Stimulated activated CD4-positive, alpha-beta T cell treated with anti-CD3 and anti-CD28 coated beads, Interleukin-4, amount 100 ng/mL, for 48 hours (primary cell): ENCODE results near the gene SHFL.

Experiments
- DNase-seq, 2 donors: peaks; one replicate each; pipeline ENCODE4 v3.0.0-alpha.2; 2020; ENCODE audit warnings: low read depth in 2 of 2

Gene SHFL

GRCh38 chr19:10134040-10134439 is 47.9 kb downstream of the SHFL start:
- DNase-seq, result no peak

GRCh38 chr19:10135551-10136334 is 49.6 kb downstream of the SHFL start:
- no peak for DNase-seq

GRCh38 chr19:10136936-10137335 is 50.8 kb downstream of the SHFL start:
- no peak for DNase-seq

DNA sequence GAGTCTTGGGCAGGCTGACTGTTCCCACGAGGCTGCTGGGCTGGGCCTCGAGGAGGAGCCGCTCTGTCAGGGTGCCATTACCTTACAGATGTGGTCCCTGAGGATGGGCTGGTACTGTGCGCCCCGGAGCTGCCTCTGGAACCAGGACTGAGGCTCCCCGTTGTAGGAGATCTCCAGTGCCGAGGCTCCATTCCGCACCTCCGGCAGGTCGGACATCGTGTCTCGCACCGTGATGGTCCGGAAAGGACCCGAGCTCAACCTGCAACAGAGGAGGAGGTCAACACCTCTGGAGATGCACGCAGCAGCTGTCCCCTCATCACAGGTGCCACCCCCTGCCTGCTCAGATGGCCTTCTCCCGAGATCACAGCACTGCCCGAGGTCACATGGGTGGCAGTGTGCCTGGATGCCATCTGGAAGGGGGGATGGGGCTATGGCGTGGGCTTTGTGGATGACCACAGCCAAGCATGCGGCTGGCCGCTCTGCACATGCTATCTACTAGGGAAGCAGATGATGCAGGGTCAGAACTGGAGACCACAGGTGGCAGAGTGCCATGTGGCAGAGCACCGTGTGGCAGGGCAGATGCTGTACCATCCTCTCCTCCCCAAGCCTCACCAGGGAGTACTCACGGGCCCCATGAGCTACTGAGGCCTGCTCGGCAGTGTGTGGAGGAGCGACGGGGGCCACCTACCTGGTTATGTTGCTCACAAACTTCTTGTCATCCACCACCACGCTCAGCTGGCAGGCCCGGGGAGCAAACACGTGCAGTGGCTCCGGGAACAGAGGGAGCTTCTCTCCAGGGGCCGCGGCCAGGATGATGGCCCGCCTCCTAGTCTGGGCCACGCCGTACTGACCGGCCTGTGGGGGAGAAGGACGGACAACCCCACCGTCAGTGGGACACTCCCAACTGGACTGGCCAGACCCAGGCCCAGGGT is 51.9 kb downstream of the SHFL start:
- DNase-seq, result no peak

DNA sequence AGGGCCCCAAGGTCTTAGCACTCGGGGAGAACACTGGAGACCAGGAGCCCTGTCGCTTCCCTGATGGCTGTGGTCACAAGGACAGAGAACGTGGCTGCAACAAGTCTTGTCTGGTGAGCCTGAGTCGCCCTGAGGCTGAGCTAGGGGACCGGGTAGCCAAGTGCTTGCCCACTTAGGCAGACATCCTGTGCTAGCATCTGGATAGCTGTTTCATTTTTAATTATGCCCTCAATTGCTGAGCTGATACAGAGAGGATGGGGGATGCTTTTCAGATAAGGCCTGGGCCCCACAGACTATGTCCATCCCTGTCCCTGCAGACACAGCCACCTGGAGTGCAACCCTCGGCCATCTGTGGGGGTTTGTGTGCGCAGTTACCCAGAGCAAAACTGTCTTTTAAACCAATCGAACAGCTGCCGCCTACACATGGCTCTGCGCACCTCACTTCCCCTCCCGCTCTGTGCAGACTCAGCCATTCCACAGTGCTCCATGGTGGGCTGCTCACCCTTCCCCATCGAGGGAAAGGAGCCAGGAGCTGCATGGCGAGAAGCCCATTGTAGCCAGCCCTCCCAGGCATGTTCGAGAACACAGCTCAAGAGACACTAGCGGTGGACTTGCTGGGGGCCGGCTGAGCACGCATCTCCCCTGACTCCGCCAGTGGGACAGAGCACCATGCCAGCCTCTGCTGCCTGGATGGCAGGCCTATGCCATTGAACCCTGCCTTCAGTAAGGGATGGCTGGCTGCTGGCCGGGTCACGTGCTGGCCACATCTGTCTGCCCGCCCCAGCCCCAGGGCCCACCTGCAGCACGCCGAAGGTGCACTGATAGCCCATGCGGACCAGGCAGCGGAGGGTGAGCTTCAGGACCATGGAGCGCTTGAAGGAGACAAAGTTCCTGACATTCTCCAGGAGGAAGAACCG is 53.0 kb downstream of the SHFL start:
- no peak for DNase-seq

GRCh38 chr19:10139952-10140351 is 53.8 kb downstream of the SHFL start:
- no peak for DNase-seq

DNA sequence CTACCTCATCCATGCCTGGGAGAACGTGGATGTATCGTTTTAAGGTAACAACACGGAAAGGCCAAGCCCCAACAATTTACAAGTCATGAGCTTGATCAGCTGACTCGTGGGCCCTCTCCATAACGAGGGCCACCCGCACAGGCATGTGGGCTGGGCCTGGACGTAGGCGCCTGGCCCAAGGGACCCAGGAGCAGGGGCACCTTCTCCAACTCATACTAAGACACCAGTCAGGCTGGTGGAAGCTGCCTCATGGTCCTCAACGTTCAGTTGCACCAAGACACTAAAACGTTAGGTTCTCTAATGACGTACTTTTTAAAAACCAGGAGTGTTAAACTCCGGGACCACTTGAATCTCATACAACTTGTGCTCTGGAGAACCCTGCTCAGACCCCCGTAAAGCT is 55.4 kb downstream of the SHFL start:
- DNase-seq, result no peak

DNA sequence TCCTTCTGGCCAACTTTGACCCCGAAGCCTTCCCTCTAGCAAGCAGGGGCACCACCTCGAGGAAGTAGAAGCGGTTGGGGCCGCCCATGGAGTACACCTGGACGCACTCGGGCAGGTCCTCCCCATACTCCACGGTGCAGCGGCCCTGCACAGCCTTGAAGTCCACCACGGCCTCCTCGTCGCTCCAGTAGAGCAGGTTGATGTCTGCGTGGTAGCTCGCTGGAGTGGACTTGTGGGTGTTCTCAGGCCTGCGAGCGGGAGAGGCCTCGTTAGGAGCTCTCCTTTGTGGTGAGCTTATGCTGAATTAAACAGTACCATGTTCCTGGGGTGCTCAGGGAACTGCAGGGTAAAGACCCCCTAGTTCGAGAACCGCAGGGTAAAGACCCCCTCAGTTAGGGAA is 55.9 kb downstream of the SHFL start:
- DNase-seq, result no peak
